IMR-90 (cell line): ENCODE data around the gene RBPJL. TPM values are rescaled to one million over a fixed set of nuclear protein-coding genes. Genes with fewer than 3 reads are reported as not detected.

Experiments
- ATAC-seq: fragments of 200-7000 bp; cut with Tn5 transposase; 2 replicates; pipeline ENCODE4 v1.9.1; 2020; ENCODE audit warnings: low read depth, mild to moderate bottlenecking, moderate library complexity
- BruUV-seq: library from RNA; stranded (reverse); fragments of 400-500 nt; replicated peaks from 2 replicates; lab custom pipeline; 2021; lab: Mats Ljungman, UMichigan
- CTCF ChIA-PET: fragments of 300-600 bp; formaldehyde crosslinking; extraction: SDS; loops from one replicate; lab custom pipeline; 2021; ENCODE audit warnings: antibody characterized with exemption; lab: Yijun Ruan, JAX
- POLR2A ChIA-PET: fragments of 300-600 bp; sonication (Branson Sonifier 250); formaldehyde crosslinking; loops from one replicate; lab custom pipeline; 2022; ENCODE audit warnings: antibody characterized with exemption; ENCODE audit not compliant: unreplicated experiment; lab: Charles Lee
- DNase-seq: peaks from one replicate; pipeline ENCODE4 v3.0.0; 2013
- H2AFZ ChIP-seq: replicated peaks from 2 replicates; pipeline ENCODE3; 2013; ENCODE audit warnings: low read length, mild to moderate bottlenecking; ENCODE audit not compliant: poor library complexity
- H2AK5ac ChIP-seq: 2 replicates; pipeline ENCODE4 v1.6.1; 2013; ENCODE audit warnings: low read depth, low read length, inconsistent platforms
- H2AK9ac ChIP-seq: replicated peaks from 2 replicates; pipeline ENCODE3; 2013; ENCODE audit warnings: mild to moderate bottlenecking, low read depth, low read length, moderate library complexity; ENCODE audit not compliant: poor library complexity
- H2BK120ac ChIP-seq: 2 replicates; pipeline ENCODE4 v1.6.1; 2013; ENCODE audit warnings: low read depth, low read length, inconsistent platforms
- H2BK15ac ChIP-seq: 3 replicates; pipeline ENCODE4 v1.6.1; 2013; ENCODE audit warnings: low read depth, low read length, inconsistent platforms
- H2BK20ac ChIP-seq: 2 replicates; pipeline ENCODE4 v1.6.1; 2013; ENCODE audit warnings: low read depth, mild to moderate bottlenecking, inconsistent platforms, low read length, moderate library complexity
- H2BK5ac ChIP-seq: 2 replicates; pipeline ENCODE4 v1.6.1; 2013; ENCODE audit warnings: mild to moderate bottlenecking, low read depth, low read length, inconsistent platforms; ENCODE audit not compliant: poor library complexity, severe bottlenecking
- H3K14ac ChIP-seq: replicated peaks from 2 replicates; pipeline ENCODE4 v1.6.1; 2013; ENCODE audit warnings: low read depth, low read length, inconsistent platforms
- H3K18ac ChIP-seq: 2 replicates; pipeline ENCODE4 v1.6.1; 2013; ENCODE audit warnings: low read depth, low read length, control low read depth
- H3K23ac ChIP-seq: 2 replicates; pipeline ENCODE4 v1.6.1; 2013; ENCODE audit warnings: low read depth, low read length, inconsistent platforms
- H3K27ac ChIP-seq: 2 replicates; pipeline ENCODE4 v1.5.1; 2013; ENCODE audit warnings: mild to moderate bottlenecking, control low read depth, low read length; ENCODE audit not compliant: insufficient read depth
- H3K27me3 ChIP-seq: 2 replicates; pipeline ENCODE4 v1.6.1; 2013; ENCODE audit warnings: low read length; ENCODE audit not compliant: control insufficient read depth, insufficient read depth
- H3K36me3 ChIP-seq: 2 replicates; pipeline ENCODE4 v1.6.1; 2013; ENCODE audit warnings: low read length, mixed read lengths; ENCODE audit not compliant: control insufficient read depth, insufficient read depth
- H3K4ac ChIP-seq: 2 replicates; pipeline ENCODE4 v1.6.1; 2013; ENCODE audit warnings: low read depth, low read length, inconsistent platforms
- H3K4me1 ChIP-seq: 2 replicates; pipeline ENCODE4 v1.6.1; 2013; ENCODE audit warnings: low read length, mixed read lengths; ENCODE audit not compliant: control insufficient read depth, insufficient read depth
- H3K4me2 ChIP-seq: 2 replicates; pipeline ENCODE4 v1.6.1; 2013; ENCODE audit warnings: low read depth, mild to moderate bottlenecking, control low read depth, low read length, moderate library complexity
- H3K4me3 ChIP-seq: 2 replicates; pipeline ENCODE4 v1.5.1; 2013; ENCODE audit warnings: low read depth, mild to moderate bottlenecking, control low read depth, low read length, moderate library complexity; ENCODE audit not compliant: insufficient read depth
- H3K56ac ChIP-seq: 2 replicates; pipeline ENCODE4 v1.6.1; 2013; ENCODE audit warnings: low read length, inconsistent platforms; ENCODE audit not compliant: insufficient read depth; ENCODE audit errors: extremely low read depth
- H3K79me1 ChIP-seq, 2 experiments: 2 replicates each; pipeline ENCODE4 v1.6.1; 2013; ENCODE audit warnings: low read length in 2 of 2, inconsistent platforms in 1 of 2, low read depth in 1 of 2
- H3K9ac ChIP-seq: 2 replicates; pipeline ENCODE4 v1.6.1; 2013; ENCODE audit warnings: low read depth, low read length, control low read depth
- H3K9me1 ChIP-seq: 2 replicates; pipeline ENCODE4 v1.6.1; 2013; ENCODE audit warnings: low read length, inconsistent platforms; ENCODE audit not compliant: insufficient read depth
- H3K9me3 ChIP-seq: 2 replicates; pipeline ENCODE4 v1.6.1; 2013; ENCODE audit warnings: low read length; ENCODE audit not compliant: control insufficient read depth, insufficient read depth
- H4K20me1 ChIP-seq: 2 replicates; pipeline ENCODE4 v1.6.1; 2013; ENCODE audit warnings: low read length, inconsistent platforms; ENCODE audit not compliant: insufficient read depth
- H4K5ac ChIP-seq: 2 replicates; pipeline ENCODE4 v1.6.1; 2013; ENCODE audit warnings: mild to moderate bottlenecking, low read depth, low read length, control low read depth
- H4K8ac ChIP-seq, 2 experiments: 2 replicates each; pipeline ENCODE4 v1.6.1; 2013; ENCODE audit warnings: low read depth in 2 of 2, low read length in 2 of 2, control low read depth in 1 of 2, inconsistent platforms in 1 of 2
- H4K91ac ChIP-seq: 2 replicates; pipeline ENCODE4 v1.6.1; 2013; ENCODE audit warnings: low read depth, low read length, inconsistent platforms; ENCODE audit not compliant: insufficient read depth
- BHLHE40 ChIP-seq: fragments of 150-350 bp; IDR thresholded peaks from 2 replicates; pipeline ENCODE4 v1.6.1; 2016; ENCODE audit warnings: mild to moderate bottlenecking, low read depth, low read length
- CEBPB ChIP-seq: IDR thresholded peaks from 2 replicates; pipeline ENCODE4 v1.6.1; 2012; ENCODE audit warnings: low read depth, low read length, improper control_type of control experiment
- CHD1 ChIP-seq: IDR thresholded peaks from 2 replicates; pipeline ENCODE4 v1.6.1; 2012; ENCODE audit warnings: low read depth, low read length, improper control_type of control experiment
- CTCF ChIP-seq: conservative IDR thresholded peaks from 2 replicates; pipeline ENCODE4 v1.5.1; 2012; ENCODE audit warnings: mild to moderate bottlenecking, low read depth, low read length, improper control_type of control experiment
- ELK1 ChIP-seq: fragments of 150-350 bp; IDR thresholded peaks from 2 replicates; pipeline ENCODE4 v1.6.1; 2016; ENCODE audit warnings: low read depth, mild to moderate bottlenecking, low read length, moderate library complexity, borderline replicate concordance
- FOS ChIP-seq: fragments of 150-350 bp; IDR thresholded peaks from 2 replicates; pipeline ENCODE4 v1.6.1; 2016; ENCODE audit warnings: low read depth, low read length
- MAZ ChIP-seq: IDR thresholded peaks from 2 replicates; pipeline ENCODE4 v1.6.1; 2012; ENCODE audit warnings: low read depth, mild to moderate bottlenecking, low read length, improper control_type of control experiment, moderate library complexity, borderline replicate concordance
- MXI1 ChIP-seq: IDR thresholded peaks from 2 replicates; pipeline ENCODE4 v1.6.1; 2012; ENCODE audit warnings: low read depth, mild to moderate bottlenecking, low read length, moderate library complexity, borderline replicate concordance
- NFE2L2 ChIP-seq: fragments of 150-350 bp; IDR thresholded peaks from 2 replicates; pipeline ENCODE4 v1.6.1; 2016; ENCODE audit warnings: low read depth, mild to moderate bottlenecking, low read length
- POLR2A ChIP-seq: IDR thresholded peaks from 2 replicates; pipeline ENCODE4 v1.6.1; 2012; ENCODE audit warnings: mild to moderate bottlenecking, low read depth, low read length
- RAD21 ChIP-seq: IDR thresholded peaks from 2 replicates; pipeline ENCODE4 v1.6.1; 2012; ENCODE audit warnings: low read length, improper control_type of control experiment
- RFX5 ChIP-seq: IDR thresholded peaks from 2 replicates; pipeline ENCODE4 v1.8.0; 2012; ENCODE audit warnings: low read depth, mild to moderate bottlenecking, low read length, moderate library complexity
- USF2 ChIP-seq: fragments of 150-350 bp; IDR thresholded peaks from 2 replicates; pipeline ENCODE4 v1.6.1; 2017; ENCODE audit warnings: mild to moderate bottlenecking, antibody characterized with exemption, low read length, low read depth
- whole genome bisulfite sequencing, 2 experiments: methylation state at CpG; one replicate each; pipeline versions ENCODE4 v1.1.5 to v1.1.7; 2013; ENCODE audit warnings: missing lambda C conversion rate in 2 of 2; ENCODE audit not compliant: insufficient read length in 1 of 2; ENCODE audit errors: extremely low coverage in 2 of 2; 5-methylcytosine and 5-hydroxymethylcytosine counted together
- dilution Hi-C: fragments of 300-500 bp; cut with HindIII; formaldehyde crosslinking; loops from one replicate; pipeline ENCODE4 v1.14.3; 2018; ENCODE audit warnings: low sequenced_read_pairs; ENCODE audit not compliant: unreplicated experiment
- in situ Hi-C: fragments of 300-500 bp; cut with MboI; formaldehyde crosslinking; loops from 3 replicates; pipeline ENCODE4 v1.14.3; 2019; ENCODE audit warnings: low sequenced_read_pairs, inconsistent platforms, mixed read lengths
- intact Hi-C: fragments of 100-400 bp; cut with micrococcal nuclease; formaldehyde crosslinking; loops from 2 replicates; pipeline ENCODE4 v1.10.0; 2022
- polyA plus RNA-seq, 3 experiments: library from polyadenylated mRNA; depleted of rRNA; stranded (reverse); fragments of >200 nt; gene quantifications; 2 replicates each; pipeline ENCODE4 v1.2.3, GENCODE V29; 2012; ENCODE audit warnings: low replicate concordance in 1 of 3
- total RNA-seq: library from RNA; depleted of rRNA; stranded (reverse); fragments of >200 nt; gene quantifications from 2 replicates; pipeline ENCODE4 v1.2.3, GENCODE V29; 2012

RBPJL gene
- total and polyA plus RNA-seq, 2 of the 4 experiments (the other 2 are of a cell fraction): not detected

GRCh38 chr20:45365444-45365970 is 58.9 kb downstream of the RBPJL start (continued):
- TF ChIP-seq MAZ (no peak), CEBPB (no peak), BHLHE40 (no peak), POLR2A (no peak), NFE2L2 (no peak), RAD21 (no peak), FOS (no peak)

- H3K27me3 ChIP-seq: no peaks in the 10 kb centered on the region
- no peak overlapping the region for H4K91ac ChIP-seq
- H3K18ac ChIP-seq: no peak overlapping the region
- ATAC-seq: no peak
- H3K27ac ChIP-seq: no peak overlapping the region
- BruUV-seq: no TSS peak
- no peak overlapping the region for H2AK5ac ChIP-seq
- peaks cover 9 to 39% of the 10 kb centered on the region in 2 experiments for H3K79me1 ChIP-seq
- H2BK120ac ChIP-seq: no peak overlapping the region
- H2BK20ac ChIP-seq: no peak overlapping the region
- no peak overlapping the region for H2AFZ ChIP-seq
- H3K9ac ChIP-seq: no peak overlapping the region
- in situ Hi-C loops: no loop called here
- no peak overlapping the region for H4K5ac ChIP-seq
- POLR2A ChIA-PET: no interaction called here
- H2AK9ac ChIP-seq: no peak overlapping the region
- H3K4me2 ChIP-seq: no peak overlapping the region
- WGBS, 2 experiments: no CpG with 5 or more reads among the region's 1 CpG
- H2BK5ac ChIP-seq: no peak overlapping the region
- 0 out of 2 replicates have a peak, but pooled peaks cover 3% of the 10 kb centered on the region for H3K4me1 ChIP-seq
- H3K14ac ChIP-seq: no peak overlapping the region
- H3K4me3 ChIP-seq: no peak overlapping the region
- no peak overlapping the region for H3K56ac ChIP-seq
- DNase-seq: no peak
- TF ChIP-seq RAD21 (no peak), FOS (no peak), ELK1 (no peak), CEBPB (no peak), MAZ (no peak), NFE2L2 (no peak), BHLHE40 (no peak), USF2 (no peak), MXI1 (no peak), CTCF (no peak), RFX5 (no peak), CHD1 (no peak)
- H3K9me1 ChIP-seq: peaks cover 4% of the 10 kb centered on the region; the same call in 1 of the 2 replicates
- intact Hi-C loops: no loop called here
- no peak overlapping the region for H2BK15ac ChIP-seq
- H4K20me1 ChIP-seq: no peaks in the 10 kb centered on the region
- peaks cover 19% of the 10 kb centered on the region for H3K36me3 ChIP-seq
- H3K23ac ChIP-seq: no peak overlapping the region
- dilution Hi-C loops: no loop called here
- H3K9me3 ChIP-seq: no peaks in the 10 kb centered on the region
- H4K8ac ChIP-seq: no peak overlapping the region
- CTCF ChIA-PET: no interaction called here
- no peak overlapping the region for H3K4ac ChIP-seq
These were observed 59.6 kb downstream of the RBPJL start for GRCh38 chr20:45366192-45366591.
